HepG2 (cell line): ENCODE measurements around the gene PTAR1. TPM values are rescaled to one million over a fixed set of nuclear protein-coding genes. Genes with fewer than 3 reads are reported as not detected.
A peak's percentile ranks its signal among the peaks of the same experiment; 100 is the strongest.

ENCODE experiments used
- ARID3A ChIP-seq: IDR thresholded peaks from 2 replicates; pipeline ENCODE4 v1.6.1; 2012; ENCODE audit warnings: low read depth, low read length, improper control_type of control experiment
- FOXA1 ChIP-seq, 2 experiments: fragments of 450-650 bp in 1 of 2; sonication (generic) in 1 of 2; formaldehyde crosslinking in 1 of 2; IDR thresholded peaks; 2 replicates each; pipeline versions ENCODE4 v1.4.0 to v1.6.1; 2016 to 2020; ENCODE audit warnings: missing genetic modification reagents in 1 of 2
- FOXM1 ChIP-seq: sonication (generic); formaldehyde crosslinking; IDR thresholded peaks from 2 replicates; pipeline ENCODE4 v1.5.0; 2020; ENCODE audit warnings: missing genetic modification reagents
- FOXP1 ChIP-seq, 2 experiments: fragments of 450-650 bp in 1 of 2; IDR thresholded peaks; 2 replicates each; pipeline ENCODE4 v1.6.1; 2017 to 2018; ENCODE audit warnings: antibody characterized with exemption in 1 of 2
- HDAC1 ChIP-seq: sonication (generic); formaldehyde crosslinking; IDR thresholded peaks from 2 replicates; pipeline ENCODE4 v1.5.1; 2020; ENCODE audit warnings: mild to moderate bottlenecking, missing genetic modification reagents
- MBD4 ChIP-seq: IDR thresholded peaks from 2 replicates; pipeline ENCODE4 v1.6.1; 2012; ENCODE audit warnings: low read length, inconsistent platforms, borderline replicate concordance
- MNT ChIP-seq: fragments of 450-650 bp; IDR thresholded peaks from 2 replicates; pipeline ENCODE4 v1.6.1; 2016
- MYNN ChIP-seq: sonication (generic); formaldehyde crosslinking; IDR thresholded peaks from 2 replicates; pipeline ENCODE4 v1.4.0; 2020; ENCODE audit warnings: mild to moderate bottlenecking, low read depth, missing genetic modification reagents
- NFIC ChIP-seq: IDR thresholded peaks from 2 replicates; pipeline ENCODE4 v1.6.1; 2012; ENCODE audit warnings: mild to moderate bottlenecking, low read length, inconsistent platforms
- NONO ChIP-seq, 2 experiments: fragments of 450-650 bp in 1 of 2; sonication (generic) in 1 of 2; formaldehyde crosslinking in 1 of 2; IDR thresholded peaks in 1 of 2; conservative IDR thresholded peaks in 1 of 2; 2 replicates each; pipeline versions ENCODE4 v1.6.1 to v1.8.0; 2017 to 2022; ENCODE audit warnings: mild to moderate bottlenecking in 1 of 2, missing genetic modification reagents in 1 of 2, moderate library complexity in 1 of 2
- PAXIP1 ChIP-seq: sonication (generic); formaldehyde crosslinking; conservative IDR thresholded peaks from 2 replicates; pipeline ENCODE4 v1.4.0; 2020; ENCODE audit warnings: mild to moderate bottlenecking, missing genetic modification reagents, moderate library complexity
- RBM39 ChIP-seq: fragments of 200-400 bp; formaldehyde crosslinking; IDR thresholded peaks from one replicate; pipeline ENCODE4 v1.6.1; 2018; ENCODE audit warnings: antibody characterized with exemption, mild to moderate bottlenecking, low read depth, low read length; ENCODE audit not compliant: poor library complexity, severe bottlenecking
- SP4 ChIP-seq: sonication (generic); formaldehyde crosslinking; IDR thresholded peaks from 2 replicates; pipeline ENCODE4 v1.8.1; 2023; ENCODE audit warnings: mild to moderate bottlenecking, missing genetic modification reagents
- ZNF724P ChIP-seq: sonication (generic); formaldehyde crosslinking; IDR thresholded peaks from 2 replicates; pipeline ENCODE4 v1.8.0; 2022; ENCODE audit warnings: missing genetic modification reagents, borderline replicate concordance
- polyA plus RNA-seq, 8 experiments: library from polyadenylated mRNA; depleted of rRNA in 3 of 8; stranded (reverse) in 7 of 8; unstranded in 1 of 8; fragments of >200 nt; fragmentation: Illumina TruSeq in 4 of 8; extraction: Trizol in 4 of 8; gene quantifications; 2 replicates each; pipeline versions ENCODE4 v1.2.1 to v1.2.3, GENCODE V29; 2011 to 2016; ENCODE audit warnings: low read depth in 4 of 8, missing spikeins in 1 of 8, mixed read lengths in 1 of 8; ENCODE audit not compliant: insufficient read depth in 1 of 8
- total RNA-seq, 5 experiments: library from RNA; depleted of rRNA; stranded (reverse); fragments of >200 nt; fragmentation: Illumina TruSeq; extraction: Trizol; gene quantifications; 2 replicates each; pipeline ENCODE4 v1.2.3, GENCODE V29; 2016; ENCODE audit warnings: low read depth in 1 of 5

PTAR1 gene
- total and polyA plus RNA-seq, 2 of the 13 experiments (the other 11 are each of a cell fraction or from before 2014, with no cell fraction given), result 26.5 to 42.1 TPM

- TF ChIP-seq FOXA1 (IDR thresholded peaks at IDR 0.05) (peak; percentile 57; the same call in 1 of the 2 replicates), FOXA1 (CRISPR knock-in tag; IDR thresholded peaks at IDR 0.05) (no peak), NONO (IDR thresholded peaks at IDR 0.05) (no peak), NONO (CRISPR knock-in tag; conservative IDR thresholded peaks at IDR 0.05) (0 out of 2 replicates have a peak, but pooled peaks have one; percentile 16), PAXIP1 (CRISPR knock-in tag) (peak; percentile 51), ARID3A (peak; percentile 33; the same call in 1 of the 2 replicates), HDAC1 (CRISPR knock-in tag) (peak; percentile 30; the same call in 1 of the 2 replicates), MNT (no peak), RBM39 (no peak), FOXM1 (no peak), FOXP1 (IDR thresholded peaks at IDR 0.05) (no peak), FOXP1 (CRISPR knock-in tag; IDR thresholded peaks at IDR 0.05) (peak; percentile 60), MYNN (CRISPR knock-in tag) (no peak), SP4 (CRISPR knock-in tag) (no peak), ZNF724P (CRISPR knock-in tag) (no peak), MBD4 (0 out of 2 replicates have a peak, but pooled peaks have one; percentile 18), NFIC (peak; percentile 55; the same call in 1 of the 2 replicates)
Measured at GRCh38 chr9:69746859-69747560, 12.8 kb downstream of the PTAR1 start (continued).
